Measurements from ENCODE around the gene GRAMD2A. TPM values are rescaled to one million over a fixed set of nuclear protein-coding genes. Genes with fewer than 3 reads are reported as not detected.

GRAMD2A gene
- polyA plus RNA-seq, 3 donors, result 0.09 to 0.10 TPM; not detected in 1

GRCh38 chr15:72196409-72197040, 1.1 kb downstream of the GRAMD2A start:
- no peak overlapping the region for H3K27ac ChIP-seq (ENCODE audit: low read depth, low read length)
- WGBS, 3 donors, result 64 to 82% (median 80%) methylated on average over 12 to 13 of the region's 13 CpGs

GRCh38 chr15:72195101-72195511, 2.5 kb downstream of the GRAMD2A start:
- 57 to 80% (median 67%) methylated on average over 6 of the region's 6 CpGs for WGBS, 3 donors
- H3K27ac ChIP-seq (ENCODE audit: low read depth, low read length), result no peak overlapping the region

- WGBS, 3 donors, result 70 to 85% (median 81%) methylated on average over 8 of the region's 8 CpGs
- H3K27ac ChIP-seq (ENCODE audit: low read depth, low read length), result no peak overlapping the region
These were observed 3.7 kb downstream of the GRAMD2A start for GRCh38 chr15:72193836-72194396.

GRCh38 chr15:72192416-72192815, 5.2 kb downstream of the GRAMD2A start:
- H3K27ac ChIP-seq (ENCODE audit: low read depth, low read length), result no peak overlapping the region
- 39 to 93% (median 86%) methylated on average over 3 of the region's 3 CpGs for WGBS, 3 donors

- WGBS, 3 donors, result 86 to 93% (median 90%) methylated on average over 2 of the region's 2 CpGs
- H3K27ac ChIP-seq (ENCODE audit: low read depth, low read length), result no peak overlapping the region
These were observed 8.2 kb downstream of the GRAMD2A start for GRCh38 chr15:72189250-72189902.

- H3K27ac ChIP-seq (ENCODE audit: low read depth, low read length), result no peak overlapping the region
- WGBS, 3 donors, result 6 to 11% (median 11%) methylated on average over 28 to 34 of the region's 34 CpGs
These were observed 13.3 kb downstream of the GRAMD2A start for GRCh38 chr15:72184165-72184811.

- 32 to 47% (median 38%) methylated on average over 12 of the region's 12 CpGs for WGBS, 3 donors
- no peak overlapping the region for H3K27ac ChIP-seq (ENCODE audit: low read depth, low read length)
These were observed 13.8 kb downstream of the GRAMD2A start for GRCh38 chr15:72183781-72184164.

- no peak overlapping the region for H3K27ac ChIP-seq (ENCODE audit: low read depth, low read length)
- 75 to 88% (median 80%) methylated on average over 3 of the region's 3 CpGs for WGBS, 3 donors
These were observed 14.9 kb downstream of the GRAMD2A start for GRCh38 chr15:72182673-72183072.

- 88 to 96% (median 94%) methylated on average over 3 of the region's 3 CpGs for WGBS, 3 donors
These were observed 15.3 kb downstream of the GRAMD2A start for GRCh38 chr15:72182244-72182643.

GRCh38 chr15:72180761-72181324, 16.7 kb downstream of the GRAMD2A start:
- no peak overlapping the region for H3K27ac ChIP-seq (ENCODE audit: low read depth, low read length)
- 81 to 90% (median 90%) methylated on average over 5 of the region's 5 CpGs for WGBS, 3 donors

More at GRCh38 chr15:72182244-72182643, 15.3 kb downstream of the GRAMD2A start:
- no peak overlapping the region for H3K27ac ChIP-seq (ENCODE audit: low read depth, low read length)

GRCh38 chr15:72179950-72180581, 17.5 kb downstream of the GRAMD2A start:
- H3K27ac ChIP-seq (ENCODE audit: low read depth, low read length), result no peak overlapping the region
- WGBS, 3 donors, result 55 to 64% (median 63%) methylated on average over 16 of the region's 16 CpGs

- no peak overlapping the region for H3K27ac ChIP-seq (ENCODE audit: low read depth, low read length)
- WGBS, 3 donors, result 84 to 93% (median 91%) methylated on average over 13 of the region's 13 CpGs
These were observed 18.5 kb downstream of the GRAMD2A start for GRCh38 chr15:72178976-72179585.

GRCh38 chr15:72176743-72177142, 20.8 kb downstream of the GRAMD2A start:
- 79 to 92% (median 90%) methylated on average over 3 of the region's 3 CpGs for WGBS, 3 donors
- H3K27ac ChIP-seq (ENCODE audit: low read depth, low read length), result no peak overlapping the region

- WGBS, 3 donors, result 66 to 73% (median 71%) methylated on average over 6 of the region's 6 CpGs
- H3K27ac ChIP-seq (ENCODE audit: low read depth, low read length), result no peak overlapping the region
These were observed 21.4 kb downstream of the GRAMD2A start for GRCh38 chr15:72176159-72176558.

- 82 to 92% (median 92%) methylated on average over 15 of the region's 15 CpGs for WGBS, 3 donors
- H3K27ac ChIP-seq (ENCODE audit: low read depth, low read length), result no peak overlapping the region
These were observed 22.2 kb downstream of the GRAMD2A start for GRCh38 chr15:72175186-72176044.

GRCh38 chr15:72174551-72175165, 22.9 kb downstream of the GRAMD2A start:
- 57 to 67% (median 59%) methylated on average over 5 of the region's 5 CpGs for WGBS, 3 donors
- no peak overlapping the region for H3K27ac ChIP-seq (ENCODE audit: low read depth, low read length)

Data from adipose tissue (tissue), 3 donors.